Stimulated activated effector memory CD8-positive, alpha-beta T cell treated with anti-CD3 and anti-CD28 coated beads, Interleukin-12 subunit alpha, Interleukin-12 subunit beta, amount 100 ng/mL, for 72 hours (primary cell): ENCODE measurements around the gene KIF16B.

Source experiments
- ATAC-seq: fragments of 150-1000 bp; cut with Tn5 transposase; 2 replicates; pipeline ENCODE4 v1.10.0; 2021
- DNase-seq, 2 donors: peaks; one replicate each; pipeline ENCODE4 v3.0.0; 2021 to 2022; ENCODE audit warnings: low spot score in 2 of 2
- H3K27ac Mint-ChIP-seq: one replicate; pipeline ENCODE4 v1.8.0; 2022; ENCODE audit warnings: mild to moderate bottlenecking, mixed read lengths
- H3K36me3 Mint-ChIP-seq: one replicate; pipeline ENCODE4 v1.8.0; 2022; ENCODE audit warnings: mild to moderate bottlenecking, mixed read lengths
- H3K4me1 Mint-ChIP-seq: one replicate; pipeline ENCODE4 v1.8.0; 2022; ENCODE audit warnings: mixed read lengths
- H3K4me3 Mint-ChIP-seq: one replicate; pipeline ENCODE4 v1.8.0; 2022; ENCODE audit warnings: mild to moderate bottlenecking, mixed read lengths
- H3K9me3 Mint-ChIP-seq: one replicate; pipeline ENCODE4 v1.8.0; 2022; ENCODE audit warnings: mixed read lengths

Gene KIF16B

GRCh38 chr20:16573001-16573965, at the start of gene KIF16B:
TSS of gene KIF16B (minus strand) at chr20:16573448. CDS start at chr20:16573275, 173 bp downstream.
- H3K36me3 Mint-ChIP-seq, result peaks cover 6% of the 10 kb centered on the region
- H3K27ac Mint-ChIP-seq, result peak within 1 kb of the TSS; percentile 67
- ATAC-seq (peak; percentile 86), DNase-seq (peak; percentile 89 to 94)
- peaks cover 24% of the 10 kb centered on the region for H3K4me1 Mint-ChIP-seq
- no peaks in the 10 kb centered on the region for H3K9me3 Mint-ChIP-seq
- peak within 1 kb of the TSS; percentile 80 for H3K4me3 Mint-ChIP-seq

- no peak overlapping the region for H3K4me3 Mint-ChIP-seq
- DNase-seq (no peak), ATAC-seq (no peak)
- H3K36me3 Mint-ChIP-seq, result no peaks in the 10 kb centered on the region
- H3K9me3 Mint-ChIP-seq, result no peaks in the 10 kb centered on the region
- H3K4me1 Mint-ChIP-seq, result no peaks in the 10 kb centered on the region
- H3K27ac Mint-ChIP-seq, result peak overlapping the region; percentile 29
Observed at GRCh38 chr20:16622501-16622900, 49.3 kb upstream of the KIF16B start.

GRCh38 chr20:16621435-16622141, 48.3 kb upstream of the KIF16B start:
- Mint-ChIP-seq H3K9me3 (peaks cover 1% of the 10 kb centered on the region), H3K36me3 (no peaks in the 10 kb centered on the region), H3K4me3 (no peak overlapping the region), H3K27ac (peak overlapping the region; percentile 29), H3K4me1 (no peaks in the 10 kb centered on the region)
- ATAC-seq (no peak), DNase-seq (no peak)

- no peaks in the 10 kb centered on the region for H3K4me1 Mint-ChIP-seq
- ATAC-seq, result no peak
- H3K9me3 Mint-ChIP-seq, result peaks cover 3% of the 10 kb centered on the region
- H3K4me3 Mint-ChIP-seq, result no peak overlapping the region
- no peak for DNase-seq
- no peaks in the 10 kb centered on the region for H3K36me3 Mint-ChIP-seq
- H3K27ac Mint-ChIP-seq, result no peak overlapping the region
Observed at GRCh38 chr20:16620961-16621360, 47.7 kb upstream of the KIF16B start.

- Mint-ChIP-seq H3K9me3 (peaks cover 3% of the 10 kb centered on the region), H3K4me3 (no peak overlapping the region), H3K36me3 (no peaks in the 10 kb centered on the region), H3K27ac (no peak overlapping the region), H3K4me1 (no peaks in the 10 kb centered on the region)
- ATAC-seq (no peak), DNase-seq (no peak)
Observed at GRCh38 chr20:16619953-16620352, 46.7 kb upstream of the KIF16B start.

- H3K4me3 Mint-ChIP-seq, result no peak overlapping the region
- no peaks in the 10 kb centered on the region for H3K36me3 Mint-ChIP-seq
- DNase-seq, result no peak
- no peaks in the 10 kb centered on the region for H3K4me1 Mint-ChIP-seq
- H3K9me3 Mint-ChIP-seq, result peaks cover 3% of the 10 kb centered on the region
- no peak overlapping the region for H3K27ac Mint-ChIP-seq
- no peak for ATAC-seq
Observed at GRCh38 chr20:16617056-16617455, 43.8 kb upstream of the KIF16B start.

GRCh38 chr20:16616317-16616716, 43.1 kb upstream of the KIF16B start:
- Mint-ChIP-seq H3K4me3 (no peak overlapping the region), H3K4me1 (no peaks in the 10 kb centered on the region), H3K36me3 (no peaks in the 10 kb centered on the region), H3K9me3 (peaks cover 3% of the 10 kb centered on the region), H3K27ac (no peak overlapping the region)
- DNase-seq (no peak), ATAC-seq (no peak)

- Mint-ChIP-seq H3K36me3 (no peaks in the 10 kb centered on the region), H3K9me3 (peaks cover 3% of the 10 kb centered on the region), H3K27ac (no peak overlapping the region), H3K4me3 (no peak overlapping the region), H3K4me1 (no peaks in the 10 kb centered on the region)
- ATAC-seq (no peak), DNase-seq (no peak)
Observed at GRCh38 chr20:16615199-16615598, 42.0 kb upstream of the KIF16B start.

- Mint-ChIP-seq H3K9me3 (peaks cover 3% of the 10 kb centered on the region), H3K4me1 (no peaks in the 10 kb centered on the region), H3K4me3 (no peak overlapping the region), H3K36me3 (no peaks in the 10 kb centered on the region), H3K27ac (no peak overlapping the region)
- ATAC-seq (no peak), DNase-seq (no peak)
Observed at GRCh38 chr20:16613954-16614353, 40.7 kb upstream of the KIF16B start.

- Mint-ChIP-seq H3K9me3 (peaks cover 3% of the 10 kb centered on the region), H3K4me3 (no peak overlapping the region), H3K27ac (no peak overlapping the region), H3K36me3 (no peaks in the 10 kb centered on the region), H3K4me1 (no peaks in the 10 kb centered on the region)
- DNase-seq (no peak), ATAC-seq (no peak)
Observed at GRCh38 chr20:16612706-16613105, 39.5 kb upstream of the KIF16B start.

GRCh38 chr20:16611817-16612216, 38.6 kb upstream of the KIF16B start:
- Mint-ChIP-seq H3K36me3 (no peaks in the 10 kb centered on the region), H3K4me1 (no peaks in the 10 kb centered on the region), H3K4me3 (no peak overlapping the region), H3K9me3 (peaks cover 3% of the 10 kb centered on the region), H3K27ac (no peak overlapping the region)
- ATAC-seq (no peak), DNase-seq (no peak)

GRCh38 chr20:16609066-16609465, 35.8 kb upstream of the KIF16B start:
- Mint-ChIP-seq H3K9me3 (no peaks in the 10 kb centered on the region), H3K4me3 (no peak overlapping the region), H3K36me3 (no peaks in the 10 kb centered on the region), H3K27ac (no peak overlapping the region), H3K4me1 (no peaks in the 10 kb centered on the region)
- ATAC-seq (no peak), DNase-seq (no peak)

- Mint-ChIP-seq H3K4me3 (no peak overlapping the region), H3K27ac (no peak overlapping the region), H3K36me3 (no peaks in the 10 kb centered on the region), H3K4me1 (no peaks in the 10 kb centered on the region), H3K9me3 (no peaks in the 10 kb centered on the region)
- no peak for DNase-seq
- no peak for ATAC-seq
Observed at GRCh38 chr20:16608277-16608650, 35.0 kb upstream of the KIF16B start.

- Mint-ChIP-seq H3K9me3 (no peaks in the 10 kb centered on the region), H3K4me1 (no peaks in the 10 kb centered on the region), H3K27ac (no peak overlapping the region)
Observed at GRCh38 chr20:16607364-16608276, 34.4 kb upstream of the KIF16B start.

GRCh38 chr20:16606468-16607070, 33.3 kb upstream of the KIF16B start:
- ATAC-seq, result no peak
- Mint-ChIP-seq H3K27ac (no peak overlapping the region), H3K4me3 (no peak overlapping the region), H3K4me1 (no peaks in the 10 kb centered on the region), H3K9me3 (no peaks in the 10 kb centered on the region), H3K36me3 (no peaks in the 10 kb centered on the region)
- DNase-seq, result no peak

More at GRCh38 chr20:16607364-16608276, 34.4 kb upstream of the KIF16B start:
- DNase-seq (no peak), ATAC-seq (peak; percentile 22)
- no peaks in the 10 kb centered on the region for H3K36me3 Mint-ChIP-seq
- no peak overlapping the region for H3K4me3 Mint-ChIP-seq
